Smooth muscle cell (in vitro differentiated cells): ENCODE data around the gene TMEM108. TPM values are rescaled to one million over a fixed set of nuclear protein-coding genes. Genes with fewer than 3 reads are reported as not detected.

Source experiments
- DNase-seq: peaks from one replicate; lab custom pipeline; 2025; ENCODE audit not compliant: unreplicated experiment; lab: John Stamatoyannopoulos, UW
- H2AFZ ChIP-seq: fragments of 200-600 bp; sonication (generic); 2 replicates; pipeline ENCODE4 v1.6.0; 2016; ENCODE audit warnings: antibody characterized with exemption, low read depth, mild to moderate bottlenecking
- H3F3A ChIP-seq: fragments of 200-600 bp; sonication (generic); 2 replicates; pipeline ENCODE4 v1.6.0; 2017; ENCODE audit warnings: antibody characterized with exemption, low read depth
- H3K27ac ChIP-seq: fragments of 200-600 bp; sonication (generic); 2 replicates; pipeline ENCODE4 v1.5.1; 2016; ENCODE audit warnings: low read depth, mild to moderate bottlenecking
- H3K27me3 ChIP-seq: fragments of 200-600 bp; sonication (generic); 2 replicates; pipeline ENCODE4 v1.6.1; 2016; ENCODE audit warnings: low read depth, mild to moderate bottlenecking
- H3K36me3 ChIP-seq: fragments of 200-600 bp; sonication (generic); 2 replicates; pipeline ENCODE4 v1.5.1; 2016; ENCODE audit warnings: low read depth
- H3K4me1 ChIP-seq: fragments of 200-600 bp; sonication (generic); 2 replicates; pipeline ENCODE4 v1.5.1; 2016; ENCODE audit warnings: low read depth
- H3K4me2 ChIP-seq: fragments of 200-600 bp; sonication (generic); 2 replicates; pipeline ENCODE4 v1.6.0; 2016; ENCODE audit warnings: mild to moderate bottlenecking
- H3K4me3 ChIP-seq: fragments of 200-600 bp; sonication (generic); 2 replicates; pipeline ENCODE4 v1.5.1; 2016; ENCODE audit warnings: mild to moderate bottlenecking
- H3K79me2 ChIP-seq: fragments of 200-600 bp; sonication (generic); 2 replicates; pipeline ENCODE4 v1.6.0; 2016; ENCODE audit warnings: low read depth, mild to moderate bottlenecking
- H3K9ac ChIP-seq: fragments of 200-600 bp; sonication (generic); 2 replicates; pipeline ENCODE4 v1.6.0; 2016; ENCODE audit warnings: low read depth
- H3K9me3 ChIP-seq: fragments of 200-600 bp; sonication (generic); replicated peaks from 2 replicates; pipeline ENCODE4 v1.5.1; 2016; ENCODE audit warnings: low read depth
- H4K20me1 ChIP-seq: fragments of 200-600 bp; sonication (generic); 2 replicates; pipeline ENCODE4 v1.6.0; 2016; ENCODE audit warnings: low read depth
- WGBS: methylation state at CpG from one replicate; pipeline ENCODE4 v1.1.7; 2016; ENCODE audit warnings: low lambda C conversion rate; 5-methylcytosine and 5-hydroxymethylcytosine counted together
- polyA plus RNA-seq: library from polyadenylated mRNA; unstranded; fragments of >200 nt; fragmentation: Nextera tagmentation; extraction: Ambion mirVana; gene quantifications from 2 replicates; pipeline ENCODE4 v1.2.1, GENCODE V29; 2016
- total RNA-seq: library from RNA; depleted of rRNA; stranded (reverse); fragments of >200 nt; gene quantifications from 2 replicates; pipeline ENCODE4 v1.2.3, GENCODE V29; 2014
- TF ChIP-seq, protein P1 (sequence below): fragments of 200-600 bp; sonication (generic); IDR thresholded peaks from 2 replicates; pipeline ENCODE4 v1.5.1; 2017; ENCODE audit warnings: borderline replicate concordance, mild to moderate bottlenecking, antibody characterized with exemption; ENCODE audit not compliant: insufficient read depth, poor library complexity, severe bottlenecking

TMEM108 gene
- total and polyA plus RNA-seq, 2 experiments from 2014 or later, result 2.4 to 10.8 TPM

DNA sequence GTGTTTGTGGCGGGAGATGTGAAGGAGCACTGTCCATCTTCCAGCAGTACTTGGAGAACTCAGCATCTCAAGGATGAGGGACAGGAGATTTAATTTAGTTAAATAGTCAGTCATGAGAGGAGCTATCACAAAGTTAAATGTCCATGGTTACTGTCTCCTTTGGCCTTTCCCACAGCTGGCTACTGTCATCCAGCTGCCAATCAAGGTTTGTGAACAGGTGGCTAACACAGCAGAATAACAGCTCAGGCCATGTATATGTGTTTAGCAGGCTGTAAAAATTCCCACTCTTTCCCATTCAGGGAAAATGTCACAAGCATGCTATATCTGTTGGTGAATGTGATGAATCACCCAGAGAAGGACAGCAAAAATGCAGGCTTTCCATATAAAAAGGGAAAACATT, 120.5 kb downstream of the TMEM108 start:
- no peaks in the 10 kb centered on the region for H3K79me2 ChIP-seq
- H3K9ac ChIP-seq, result no peak overlapping the region
- no peaks in the 10 kb centered on the region for H3K4me1 ChIP-seq
- no peak overlapping the region for H3K4me2 ChIP-seq
- no peak for DNase-seq
- H2AFZ ChIP-seq, result no peak overlapping the region
- TF ChIP-seq, protein P1, sequence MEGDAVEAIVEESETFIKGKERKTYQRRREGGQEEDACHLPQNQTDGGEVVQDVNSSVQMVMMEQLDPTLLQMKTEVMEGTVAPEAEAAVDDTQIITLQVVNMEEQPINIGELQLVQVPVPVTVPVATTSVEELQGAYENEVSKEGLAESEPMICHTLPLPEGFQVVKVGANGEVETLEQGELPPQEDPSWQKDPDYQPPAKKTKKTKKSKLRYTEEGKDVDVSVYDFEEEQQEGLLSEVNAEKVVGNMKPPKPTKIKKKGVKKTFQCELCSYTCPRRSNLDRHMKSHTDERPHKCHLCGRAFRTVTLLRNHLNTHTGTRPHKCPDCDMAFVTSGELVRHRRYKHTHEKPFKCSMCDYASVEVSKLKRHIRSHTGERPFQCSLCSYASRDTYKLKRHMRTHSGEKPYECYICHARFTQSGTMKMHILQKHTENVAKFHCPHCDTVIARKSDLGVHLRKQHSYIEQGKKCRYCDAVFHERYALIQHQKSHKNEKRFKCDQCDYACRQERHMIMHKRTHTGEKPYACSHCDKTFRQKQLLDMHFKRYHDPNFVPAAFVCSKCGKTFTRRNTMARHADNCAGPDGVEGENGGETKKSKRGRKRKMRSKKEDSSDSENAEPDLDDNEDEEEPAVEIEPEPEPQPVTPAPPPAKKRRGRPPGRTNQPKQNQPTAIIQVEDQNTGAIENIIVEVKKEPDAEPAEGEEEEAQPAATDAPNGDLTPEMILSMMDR, result no peak
- no peaks in the 10 kb centered on the region for H4K20me1 ChIP-seq
- H3K9me3 ChIP-seq, result no peaks in the 10 kb centered on the region
- no peaks in the 10 kb centered on the region for H3F3A ChIP-seq
- no peaks in the 10 kb centered on the region for H3K27me3 ChIP-seq
- H3K36me3 ChIP-seq, result no peaks in the 10 kb centered on the region
- no peak overlapping the region for H3K27ac ChIP-seq
- 100% methylated on average over 1 of the region's 1 CpG for WGBS
- H3K4me3 ChIP-seq, result no peak overlapping the region

DNA sequence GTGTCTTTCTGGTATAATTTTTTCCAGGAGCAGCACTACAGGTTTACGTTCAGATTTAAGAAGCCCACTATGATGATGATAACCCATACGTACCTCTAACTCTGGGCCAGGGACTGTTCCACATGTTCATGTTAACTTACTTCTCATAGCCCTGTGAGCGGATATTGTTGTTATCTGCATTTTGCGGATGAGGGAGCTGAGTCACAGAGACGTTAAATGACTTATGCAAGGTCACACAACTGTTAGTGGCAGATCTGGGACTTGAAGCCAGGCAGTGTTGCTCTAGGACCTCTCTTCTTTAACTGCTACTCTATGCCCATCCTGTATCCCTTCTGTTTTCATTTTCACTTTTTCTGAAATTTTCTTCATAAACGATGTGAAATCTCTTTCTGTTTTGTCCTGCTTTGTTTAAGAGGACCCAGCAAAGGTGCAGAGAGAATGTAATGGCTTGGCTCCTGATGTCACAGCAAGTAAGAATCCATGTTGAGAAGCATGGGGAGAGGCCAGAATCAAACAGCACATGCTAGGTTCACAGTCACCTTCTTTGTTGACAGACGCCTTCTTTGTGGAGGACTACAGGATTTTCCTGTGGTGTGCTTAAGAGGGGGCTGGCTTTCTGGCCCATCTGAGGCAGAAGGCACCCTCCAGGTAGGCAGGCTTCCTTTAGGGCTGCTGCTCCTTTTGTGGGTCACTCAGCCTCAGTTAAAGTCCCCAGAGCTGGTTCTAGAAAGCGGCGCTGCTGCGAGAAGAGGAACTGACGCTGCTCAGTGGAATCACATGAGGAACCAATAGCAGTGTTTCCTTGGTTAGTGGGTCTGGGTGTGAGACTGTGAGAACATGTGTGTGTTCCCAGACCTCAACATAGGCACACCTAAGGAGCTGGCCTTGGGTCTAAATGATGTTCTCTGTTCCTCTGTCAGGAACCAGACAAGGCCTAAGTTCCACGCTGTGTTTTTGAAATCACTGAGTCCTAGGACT, 121.6 kb downstream of the TMEM108 start:
- no peak overlapping the region for H3K4me3 ChIP-seq
- no peak overlapping the region for H3K9ac ChIP-seq
- TF ChIP-seq, protein P1, result no peak
- 86% methylated on average over 12 of the region's 12 CpGs for WGBS
- H3K27ac ChIP-seq, result no peak overlapping the region
- no peak overlapping the region for H3K4me2 ChIP-seq
- no peaks in the 10 kb centered on the region for H3F3A ChIP-seq
- no peaks in the 10 kb centered on the region for H4K20me1 ChIP-seq
- H3K4me1 ChIP-seq, result no peaks in the 10 kb centered on the region
- H3K27me3 ChIP-seq, result no peaks in the 10 kb centered on the region
- no peak overlapping the region for H2AFZ ChIP-seq
- H3K9me3 ChIP-seq, result no peaks in the 10 kb centered on the region
- no peaks in the 10 kb centered on the region for H3K36me3 ChIP-seq
- no peak for DNase-seq
- H3K79me2 ChIP-seq, result no peaks in the 10 kb centered on the region

DNA sequence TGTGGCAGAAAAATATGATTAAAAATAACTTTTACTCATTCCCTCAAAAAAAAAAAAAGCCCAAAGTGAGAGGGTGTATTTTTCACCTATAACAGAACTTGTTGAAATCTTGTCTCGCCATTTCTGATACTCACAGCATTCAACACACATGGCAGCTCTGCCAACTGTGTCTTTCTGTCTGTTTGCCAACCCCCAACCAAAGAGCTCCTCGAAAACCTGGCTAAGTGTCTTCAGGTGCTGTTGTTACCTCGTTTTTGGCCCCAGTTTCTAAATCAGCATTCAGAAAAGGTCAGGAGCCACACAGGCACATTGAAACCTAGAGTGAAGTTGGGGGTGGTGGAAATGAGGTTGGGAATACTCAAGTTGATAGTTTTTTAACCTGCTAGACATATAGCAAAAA, 123.5 kb downstream of the TMEM108 start:
- Histone ChIP-seq H3K4me3 (no peak overlapping the region), H3K4me2 (no peak overlapping the region), H3K79me2 (no peaks in the 10 kb centered on the region), H3K4me1 (no peaks in the 10 kb centered on the region), H3K36me3 (no peaks in the 10 kb centered on the region), H3F3A (no peaks in the 10 kb centered on the region), H3K9ac (no peak overlapping the region), H3K27ac (no peak overlapping the region), H2AFZ (no peak overlapping the region), H3K9me3 (no peaks in the 10 kb centered on the region), H3K27me3 (no peaks in the 10 kb centered on the region), H4K20me1 (no peaks in the 10 kb centered on the region)
- 87% methylated on average over 3 of the region's 3 CpGs for whole genome bisulfite sequencing
- DNase-seq, result no peak
- TF ChIP-seq, protein P1, result no peak

DNA sequence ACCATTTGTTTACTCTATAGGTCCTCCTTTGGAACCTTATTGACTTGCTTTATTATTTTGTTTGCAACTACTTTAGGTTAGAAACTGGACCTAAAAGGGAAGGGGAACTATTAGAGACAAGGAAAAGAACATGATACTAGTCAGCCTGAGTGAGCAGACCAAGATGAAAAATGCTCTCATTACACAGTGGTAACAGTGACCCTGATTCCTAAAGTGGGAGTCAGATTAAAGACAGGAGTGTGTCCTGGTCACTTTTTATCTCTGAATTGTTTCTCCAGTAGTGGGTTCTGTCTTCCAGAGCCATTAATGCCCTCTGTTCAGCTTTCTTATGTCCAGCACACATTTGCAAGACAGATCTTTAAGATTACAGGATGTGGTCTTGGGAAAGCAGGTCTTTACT, 124.1 kb downstream of the TMEM108 start:
- Histone ChIP-seq H3K27me3 (no peaks in the 10 kb centered on the region), H2AFZ (no peak overlapping the region), H3K4me2 (no peak overlapping the region), H3K36me3 (no peaks in the 10 kb centered on the region), H3K4me3 (no peak overlapping the region), H3K4me1 (no peaks in the 10 kb centered on the region), H4K20me1 (no peaks in the 10 kb centered on the region), H3F3A (no peaks in the 10 kb centered on the region), H3K9me3 (no peaks in the 10 kb centered on the region), H3K27ac (no peak overlapping the region), H3K79me2 (no peaks in the 10 kb centered on the region), H3K9ac (no peak overlapping the region)
- TF ChIP-seq, protein P1, result no peak
- DNase-seq, result no peak
